BLaER1 treated with 17β-estradiol and CSF1 and Interleukin-3, amounts not matched to agents 10 nM and 100 nM (cell line): ENCODE results near the gene MAFF.

Source experiments
- H3K27ac ChIP-seq, 11 experiments: shearing (Covaris generic); formaldehyde crosslinking; 2 replicates each; pipeline ENCODE4 v1.8.1; 2022
- H3K27me3 ChIP-seq, 11 experiments: shearing (Covaris generic); formaldehyde crosslinking; 2 replicates each; pipeline ENCODE4 v1.8.1; 2022
- H3K36me3 ChIP-seq, 11 experiments: shearing (Covaris generic); formaldehyde crosslinking; 2 replicates each; pipeline ENCODE4 v1.8.1; 2022
- H3K4me1 ChIP-seq, 10 experiments: shearing (Covaris generic); formaldehyde crosslinking; 2 replicates each; pipeline ENCODE4 v1.8.1; 2022
- H3K4me2 ChIP-seq, 11 experiments: shearing (Covaris generic); formaldehyde crosslinking; 2 replicates each; pipeline ENCODE4 v1.8.1; 2022
- H3K4me3 ChIP-seq, 10 experiments: shearing (Covaris generic); formaldehyde crosslinking; 2 replicates each; pipeline ENCODE4 v1.8.1; 2022
- H3K9ac ChIP-seq, 11 experiments: shearing (Covaris generic); formaldehyde crosslinking; 2 replicates each; pipeline ENCODE4 v1.8.1; 2022
- H3K9me3 ChIP-seq, 11 experiments: shearing (Covaris generic); formaldehyde crosslinking; replicated peaks in 1 of 11; 2 replicates each; pipeline ENCODE4 v1.8.1; 2022
- H4K20me1 ChIP-seq, 11 experiments: shearing (Covaris generic); formaldehyde crosslinking; 2 replicates each; pipeline ENCODE4 v1.8.1; 2022
- Cebpa-rat ChIP-seq, 11 experiments: shearing (Covaris generic); IDR thresholded peaks; 2 replicates each; pipeline ENCODE4 v1.8.1; 2022

The MAFF gene

GRCh38 chr22:38221407-38221806, 19.6 kb downstream of the MAFF start:
- Histone ChIP-seq H4K20me1 (peaks cover 0 to 21% (median 0%) of the 10 kb centered on the region in 11 experiments; a peak in 4 of 22 replicates), H3K9ac (peak overlapping the region in 7 of 11 experiments; percentile 5 to 78 (median 64); a peak in 8 of 22 replicates), H3K4me1 (peaks cover 73 to 88% (median 80%) of the 10 kb centered on the region in 10 experiments), H3K36me3 (peaks cover 7 to 42% (median 33%) of the 10 kb centered on the region in 11 experiments; a peak in 20 of 22 replicates), H3K27ac (peak overlapping the region in 3 of 11 experiments; percentile 7 to 93 (median 27); a peak in 3 of 22 replicates), H3K27me3 (no peaks in the 10 kb centered on the region), H3K9me3 (no peaks in the 10 kb centered on the region), H3K4me3 (no peak overlapping the region), H3K4me2 (peak overlapping the region; percentile 56 to 98 (median 82); a peak in 21 of 22 replicates)
- no peak for TF ChIP-seq Cebpa-rat (IDR thresholded peaks at IDR 0.05)

- Histone ChIP-seq H3K27me3 (no peaks in the 10 kb centered on the region), H3K4me3 (no peak overlapping the region), H3K4me2 (peak overlapping the region; percentile 56 to 98 (median 82)), H3K27ac (peak overlapping the region in 9 of 11 experiments; percentile 3 to 93 (median 30); a peak in 11 of 22 replicates), H3K9me3 (no peaks in the 10 kb centered on the region), H3K4me1 (peaks cover 73 to 82% (median 75%) of the 10 kb centered on the region in 10 experiments), H4K20me1 (peaks cover 0 to 21% (median 0%) of the 10 kb centered on the region in 11 experiments; a peak in 4 of 22 replicates), H3K36me3 (peaks cover 7 to 45% (median 36%) of the 10 kb centered on the region in 11 experiments; a peak in 21 of 22 replicates), H3K9ac (peak overlapping the region in 9 of 11 experiments; percentile 13 to 78 (median 37); a peak in 11 of 22 replicates)
- no peak for TF ChIP-seq Cebpa-rat (IDR thresholded peaks at IDR 0.05)
Measured at GRCh38 chr22:38221908-38222796, 20.4 kb downstream of the MAFF start.

- Histone ChIP-seq H3K4me2 (peak overlapping the region; percentile 56 to 98 (median 82)), H3K4me3 (no peak overlapping the region), H3K27me3 (no peaks in the 10 kb centered on the region), H3K9me3 (no peaks in the 10 kb centered on the region), H4K20me1 (peaks cover 0 to 21% (median 0%) of the 10 kb centered on the region in 11 experiments; a peak in 4 of 22 replicates), H3K36me3 (peaks cover 7 to 48% (median 42%) of the 10 kb centered on the region in 11 experiments; a peak in 21 of 22 replicates), H3K9ac (peak overlapping the region in 5 of 11 experiments; percentile 13 to 37 (median 23); a peak in 6 of 22 replicates), H3K27ac (peak overlapping the region in 9 of 11 experiments; percentile 3 to 42 (median 27); a peak in 12 of 22 replicates), H3K4me1 (peaks cover 71 to 84% (median 74%) of the 10 kb centered on the region in 10 experiments)
- no peak for TF ChIP-seq Cebpa-rat (IDR thresholded peaks at IDR 0.05)
Measured at GRCh38 chr22:38222797-38223119, 21.0 kb downstream of the MAFF start.

DNA sequence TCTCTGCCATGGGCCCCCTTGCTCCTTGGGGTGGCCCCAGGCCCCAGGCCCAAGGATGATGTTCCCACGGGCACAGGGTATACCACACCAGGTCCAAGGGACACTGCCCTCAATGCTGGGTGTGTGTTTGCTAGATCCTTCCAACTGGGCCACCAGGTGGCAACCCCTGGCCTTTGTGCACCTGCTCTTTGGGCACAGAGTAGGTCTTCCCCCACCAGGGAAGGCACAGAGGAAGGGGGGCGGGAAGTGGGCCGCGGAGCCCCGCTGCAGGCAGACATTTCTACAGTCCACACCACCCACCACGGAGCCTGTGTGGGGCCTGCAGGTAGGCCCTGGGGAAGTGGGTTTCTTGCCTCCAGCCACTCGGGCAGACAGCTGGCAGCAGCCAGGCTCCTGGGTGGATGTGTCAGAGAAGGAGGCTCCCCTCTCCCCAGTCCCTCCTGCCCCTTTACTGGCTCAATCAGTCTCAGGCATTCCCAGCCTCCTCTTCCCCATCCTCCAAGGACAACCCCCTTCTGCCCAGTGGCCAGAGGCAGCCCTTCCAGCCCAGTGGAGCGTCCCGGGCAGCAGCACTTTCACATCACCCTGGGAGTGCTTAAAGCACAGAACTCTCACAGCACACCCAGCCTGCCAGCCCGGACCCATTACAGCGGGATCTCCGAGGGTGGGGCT, 21.6 kb downstream of the MAFF start:
- Histone ChIP-seq H3K27me3 (no peaks in the 10 kb centered on the region), H3K4me1 (peaks cover 71 to 84% (median 75%) of the 10 kb centered on the region in 10 experiments), H4K20me1 (peaks cover 0 to 21% (median 0%) of the 10 kb centered on the region in 11 experiments; a peak in 4 of 22 replicates), H3K4me2 (peak overlapping the region; percentile 56 to 98 (median 82)), H3K4me3 (no peak overlapping the region), H3K27ac (peak overlapping the region in 7 of 11 experiments; percentile 3 to 43 (median 32); a peak in 9 of 22 replicates), H3K36me3 (peaks cover 7 to 54% (median 46%) of the 10 kb centered on the region in 11 experiments; a peak in 21 of 22 replicates), H3K9me3 (no peaks in the 10 kb centered on the region), H3K9ac (peak overlapping the region in 8 of 11 experiments; percentile 3 to 38 (median 22); a peak in 9 of 22 replicates)
- TF ChIP-seq Cebpa-rat (IDR thresholded peaks at IDR 0.05): no peak

DNA sequence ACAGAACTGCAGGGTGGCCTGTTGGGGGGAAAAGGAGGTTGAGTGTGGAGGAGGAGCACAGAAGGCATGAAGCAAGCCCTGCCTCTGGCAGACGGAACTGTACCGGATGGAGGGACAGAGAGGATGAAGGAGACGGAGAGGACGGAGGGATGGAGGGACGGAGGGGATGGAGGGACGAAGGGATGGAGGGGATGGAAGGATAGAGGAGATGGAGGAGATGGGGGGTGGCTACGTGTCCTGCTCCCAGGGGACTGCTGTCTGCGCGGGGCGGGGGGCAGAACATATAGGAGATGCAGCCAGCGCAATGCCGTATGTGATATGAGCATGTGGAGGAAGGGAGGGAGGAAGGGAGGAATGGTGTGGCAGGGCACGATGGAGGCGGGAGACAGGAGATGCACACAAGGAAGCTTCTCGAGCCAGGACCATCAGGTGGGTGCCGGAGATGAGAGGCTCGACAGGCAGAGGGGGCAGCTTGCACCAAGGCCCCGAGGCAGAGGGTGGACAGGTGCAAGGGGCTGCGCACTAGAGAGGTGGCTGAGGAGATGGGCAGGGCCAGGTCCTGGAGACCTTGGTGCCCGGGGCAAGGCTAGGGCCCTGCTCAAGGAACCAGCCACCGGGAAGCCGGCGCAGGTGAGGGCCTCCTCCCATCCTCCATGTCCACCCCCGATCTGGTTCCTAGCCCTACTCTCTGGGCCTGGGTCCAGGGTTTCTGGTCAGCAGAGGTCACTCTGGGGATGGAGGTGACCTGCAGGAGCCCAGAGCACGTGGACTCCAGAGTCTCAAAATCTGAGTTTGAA, 25.3 kb downstream of the MAFF start:
- H3K27ac ChIP-seq: peak overlapping the region in 4 of 11 experiments; percentile 22 to 89 (median 86); a peak in 6 of 22 replicates
- H4K20me1 ChIP-seq: peaks cover 0 to 15% (median 0%) of the 10 kb centered on the region in 11 experiments; a peak in 3 of 22 replicates
- no peak overlapping the region for H3K4me3 ChIP-seq
- no peaks in the 10 kb centered on the region for H3K9me3 ChIP-seq
- H3K4me1 ChIP-seq: peaks cover 65 to 81% (median 70%) of the 10 kb centered on the region in 10 experiments
- peak overlapping the region in 2 of 11 experiments; percentile 78 to 82; a peak in 2 of 22 replicates for H3K4me2 ChIP-seq
- peaks cover 11 to 61% (median 50%) of the 10 kb centered on the region in 11 experiments; a peak in 21 of 22 replicates for H3K36me3 ChIP-seq
- no peak for TF ChIP-seq Cebpa-rat (IDR thresholded peaks at IDR 0.05)
- no peaks in the 10 kb centered on the region for H3K27me3 ChIP-seq
- H3K9ac ChIP-seq: no peak overlapping the region

GRCh38 chr22:38228326-38228872, 26.6 kb downstream of the MAFF start:
- Histone ChIP-seq H3K4me2 (peak overlapping the region; percentile 72 to 93 (median 80)), H3K4me1 (peaks cover 60 to 81% (median 69%) of the 10 kb centered on the region in 10 experiments), H3K36me3 (peaks cover 20 to 71% (median 62%) of the 10 kb centered on the region in 11 experiments), H3K9me3 (no peaks in the 10 kb centered on the region), H3K27ac (peak overlapping the region; percentile 67 to 95 (median 85); a peak in 21 of 22 replicates), H3K27me3 (no peaks in the 10 kb centered on the region), H4K20me1 (peaks cover 0 to 5% (median 0%) of the 10 kb centered on the region in 11 experiments; a peak in 3 of 22 replicates), H3K9ac (peak overlapping the region in 10 of 11 experiments; percentile 41 to 77 (median 64); a peak in 20 of 22 replicates), H3K4me3 (peak overlapping the region in 1 of 10 experiments; percentile 15; a peak in 1 of 20 replicates)
- no peak for TF ChIP-seq Cebpa-rat (IDR thresholded peaks at IDR 0.05)

DNA sequence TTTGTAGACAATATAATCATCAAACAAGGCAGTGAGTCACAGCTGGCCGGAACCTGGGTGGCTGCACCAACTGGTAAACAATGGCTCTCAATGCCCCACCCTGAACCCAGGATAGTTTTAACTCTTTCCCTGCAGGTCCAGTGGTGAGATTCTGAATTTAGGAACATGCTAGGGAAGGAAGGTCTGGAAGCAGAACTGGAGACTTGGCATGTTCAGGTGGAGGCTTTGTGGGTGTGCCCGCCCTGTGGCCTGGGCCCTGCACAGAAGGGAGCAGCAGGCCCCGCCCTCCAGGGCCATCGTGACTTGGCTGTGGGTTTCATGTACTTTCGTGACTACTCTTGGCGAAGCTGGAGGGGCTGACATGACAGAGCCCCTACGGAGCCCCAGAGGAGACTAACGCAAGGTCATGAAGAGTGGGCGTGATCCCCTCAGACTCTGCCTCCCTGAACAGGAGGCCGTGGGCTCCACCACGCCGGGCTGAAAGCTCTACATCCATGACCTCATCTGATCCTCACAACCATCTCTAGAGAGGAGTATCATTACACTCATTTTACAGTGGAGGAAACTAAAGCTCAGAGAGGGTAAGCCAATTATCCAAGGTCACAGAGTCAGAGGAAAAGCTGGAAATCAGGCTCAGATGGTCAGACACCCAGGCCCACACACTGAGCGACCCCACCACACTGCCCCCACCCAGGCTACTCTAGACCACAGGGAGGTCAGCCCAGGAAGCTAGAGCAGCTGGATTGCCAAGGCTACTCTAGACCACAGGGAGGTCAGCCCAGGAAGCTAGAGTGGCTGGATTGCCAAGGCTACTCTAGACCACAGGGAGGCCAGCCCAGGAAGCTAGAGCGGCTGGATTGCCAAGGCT, 27.3 kb downstream of the MAFF start:
- H3K4me1 ChIP-seq: peaks cover 53 to 76% (median 64%) of the 10 kb centered on the region in 10 experiments
- H3K4me2 ChIP-seq: peak overlapping the region; percentile 72 to 93 (median 80)
- peaks cover 25 to 77% (median 60%) of the 10 kb centered on the region in 11 experiments for H3K36me3 ChIP-seq
- peak overlapping the region; percentile 41 to 77 (median 63); a peak in 20 of 22 replicates for H3K9ac ChIP-seq
- H3K4me3 ChIP-seq: peak overlapping the region in 3 of 10 experiments; percentile 8 to 43 (median 15); a peak in 3 of 20 replicates
- H3K9me3 ChIP-seq: no peaks in the 10 kb centered on the region
- peak overlapping the region; percentile 67 to 95 (median 85) for H3K27ac ChIP-seq
- H4K20me1 ChIP-seq: no peaks in the 10 kb centered on the region; a peak in 1 of 22 replicates
- no peak for TF ChIP-seq Cebpa-rat (IDR thresholded peaks at IDR 0.05)
- H3K27me3 ChIP-seq: no peaks in the 10 kb centered on the region
